Breast epithelium (tissue), 3 donors: ENCODE results near the gene VCP.

ENCODE experiments used
- CTCF ChIP-seq, 3 donors: fragments of 450-650 bp; IDR thresholded peaks; one replicate each; pipeline ENCODE4 v1.5.1; 2016 to 2017; ENCODE audit warnings: antibody characterized with exemption in 3 of 3, mild to moderate bottlenecking in 3 of 3, moderate library complexity in 3 of 3
- POLR2AphosphoS5 ChIP-seq, 3 donors: sonication (generic); formaldehyde crosslinking; IDR thresholded peaks; one replicate each; pipeline ENCODE4 v1.6.1; 2017; ENCODE audit warnings: antibody characterized with exemption in 3 of 3

GRCh38 chr9:35114840-35115628 lies 42.6 kb upstream of the VCP start:
- TF ChIP-seq CTCF (IDR thresholded peaks at IDR 0.05) (no peak), POLR2AphosphoS5 (IDR thresholded peaks at IDR 0.05) (no peak)
